Measurements from ENCODE around the gene CUL3. TPM values are rescaled to one million over a fixed set of nuclear protein-coding genes. Genes with fewer than 3 reads are reported as not detected.

CUL3 gene
- total and polyA plus RNA-seq, 2 experiments from 2014 or later: 86.0 to 125 TPM

GRCh38 chr2:224570328-224570993, 14.7 kb downstream of the CUL3 start:
- peak overlapping the region; percentile 5; the same call in 1 of the 2 replicates for H3K4me2 ChIP-seq
- H3K27me3 Mint-ChIP-seq (ENCODE audit: insufficient read depth, low read depth, poor library complexity): no peaks in the 10 kb centered on the region
- no peak overlapping the region for H3K27ac ChIP-seq (ENCODE audit: low read depth)
- peaks cover 100% of the 10 kb centered on the region for H3K79me2 ChIP-seq (replicated peaks; ENCODE audit: insufficient read depth)
- no peak for DNase-seq (ENCODE audit: low spot score)
- no peaks in the 10 kb centered on the region for H3K36me3 ChIP-seq (ENCODE audit: insufficient read depth)
- H3K4me3 Mint-ChIP-seq: 0 out of 3 replicates have a peak overlapping the region, but pooled peaks have one; percentile 12
- no peaks in the 10 kb centered on the region for H3K9me2 ChIP-seq (ENCODE audit: insufficient read depth)
- H3K27ac Mint-ChIP-seq: peak overlapping the region; percentile 49
- no peak overlapping the region for H3K4me3 ChIP-seq
- peaks cover 56% of the 10 kb centered on the region for H4K20me1 ChIP-seq (replicated peaks; ENCODE audit: insufficient read depth)
- H3K4me1 Mint-ChIP-seq: peaks cover 53% of the 10 kb centered on the region
- no peak for ATAC-seq
- H3F3A ChIP-seq (replicated peaks; ENCODE audit: low read depth): no peaks in the 10 kb centered on the region
- H3K27me3 ChIP-seq (ENCODE audit: insufficient read depth): no peaks in the 10 kb centered on the region
- no peak overlapping the region for H2AFZ ChIP-seq
- H3K36me3 Mint-ChIP-seq (ENCODE audit: low read depth): peaks cover 14% of the 10 kb centered on the region; the same call in 2 of the 3 replicates
- H3K9me3 Mint-ChIP-seq: no peaks in the 10 kb centered on the region
- H3K4me1 ChIP-seq (ENCODE audit: insufficient read depth): peaks cover 47% of the 10 kb centered on the region
- TF ChIP-seq EZH2 (IDR thresholded peaks at IDR 0.05; ENCODE audit: low read depth, unreplicated experiment) (no peak), CREB1 (CRISPR knock-in tag; IDR thresholded peaks at IDR 0.05; ENCODE audit: low read depth) (no peak), ZNF114 (CRISPR knock-in tag; IDR thresholded peaks at IDR 0.05) (no peak), STAT1 (IDR thresholded peaks at IDR 0.05; ENCODE audit: unreplicated experiment) (no peak), JUNB (IDR thresholded peaks at IDR 0.05; ENCODE audit: unreplicated experiment) (no peak), ZNF331 (CRISPR knock-in tag; IDR thresholded peaks at IDR 0.05; ENCODE audit: low read depth) (no peak), EZH2phosphoT487 (IDR thresholded peaks at IDR 0.05; ENCODE audit: unreplicated experiment) (no peak), POLR2AphosphoS5 (IDR thresholded peaks at IDR 0.05; ENCODE audit: low read depth) (no peak), NANOG (IDR thresholded peaks at IDR 0.05; ENCODE audit: borderline replicate concordance) (no peak)
- TF ChIP-seq, protein P1, sequence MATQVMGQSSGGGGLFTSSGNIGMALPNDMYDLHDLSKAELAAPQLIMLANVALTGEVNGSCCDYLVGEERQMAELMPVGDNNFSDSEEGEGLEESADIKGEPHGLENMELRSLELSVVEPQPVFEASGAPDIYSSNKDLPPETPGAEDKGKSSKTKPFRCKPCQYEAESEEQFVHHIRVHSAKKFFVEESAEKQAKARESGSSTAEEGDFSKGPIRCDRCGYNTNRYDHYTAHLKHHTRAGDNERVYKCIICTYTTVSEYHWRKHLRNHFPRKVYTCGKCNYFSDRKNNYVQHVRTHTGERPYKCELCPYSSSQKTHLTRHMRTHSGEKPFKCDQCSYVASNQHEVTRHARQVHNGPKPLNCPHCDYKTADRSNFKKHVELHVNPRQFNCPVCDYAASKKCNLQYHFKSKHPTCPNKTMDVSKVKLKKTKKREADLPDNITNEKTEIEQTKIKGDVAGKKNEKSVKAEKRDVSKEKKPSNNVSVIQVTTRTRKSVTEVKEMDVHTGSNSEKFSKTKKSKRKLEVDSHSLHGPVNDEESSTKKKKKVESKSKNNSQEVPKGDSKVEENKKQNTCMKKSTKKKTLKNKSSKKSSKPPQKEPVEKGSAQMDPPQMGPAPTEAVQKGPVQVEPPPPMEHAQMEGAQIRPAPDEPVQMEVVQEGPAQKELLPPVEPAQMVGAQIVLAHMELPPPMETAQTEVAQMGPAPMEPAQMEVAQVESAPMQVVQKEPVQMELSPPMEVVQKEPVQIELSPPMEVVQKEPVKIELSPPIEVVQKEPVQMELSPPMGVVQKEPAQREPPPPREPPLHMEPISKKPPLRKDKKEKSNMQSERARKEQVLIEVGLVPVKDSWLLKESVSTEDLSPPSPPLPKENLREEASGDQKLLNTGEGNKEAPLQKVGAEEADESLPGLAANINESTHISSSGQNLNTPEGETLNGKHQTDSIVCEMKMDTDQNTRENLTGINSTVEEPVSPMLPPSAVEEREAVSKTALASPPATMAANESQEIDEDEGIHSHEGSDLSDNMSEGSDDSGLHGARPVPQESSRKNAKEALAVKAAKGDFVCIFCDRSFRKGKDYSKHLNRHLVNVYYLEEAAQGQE (IDR thresholded peaks at IDR 0.05; ENCODE audit: unreplicated experiment): no peak
- TF ChIP-seq, protein P2, sequence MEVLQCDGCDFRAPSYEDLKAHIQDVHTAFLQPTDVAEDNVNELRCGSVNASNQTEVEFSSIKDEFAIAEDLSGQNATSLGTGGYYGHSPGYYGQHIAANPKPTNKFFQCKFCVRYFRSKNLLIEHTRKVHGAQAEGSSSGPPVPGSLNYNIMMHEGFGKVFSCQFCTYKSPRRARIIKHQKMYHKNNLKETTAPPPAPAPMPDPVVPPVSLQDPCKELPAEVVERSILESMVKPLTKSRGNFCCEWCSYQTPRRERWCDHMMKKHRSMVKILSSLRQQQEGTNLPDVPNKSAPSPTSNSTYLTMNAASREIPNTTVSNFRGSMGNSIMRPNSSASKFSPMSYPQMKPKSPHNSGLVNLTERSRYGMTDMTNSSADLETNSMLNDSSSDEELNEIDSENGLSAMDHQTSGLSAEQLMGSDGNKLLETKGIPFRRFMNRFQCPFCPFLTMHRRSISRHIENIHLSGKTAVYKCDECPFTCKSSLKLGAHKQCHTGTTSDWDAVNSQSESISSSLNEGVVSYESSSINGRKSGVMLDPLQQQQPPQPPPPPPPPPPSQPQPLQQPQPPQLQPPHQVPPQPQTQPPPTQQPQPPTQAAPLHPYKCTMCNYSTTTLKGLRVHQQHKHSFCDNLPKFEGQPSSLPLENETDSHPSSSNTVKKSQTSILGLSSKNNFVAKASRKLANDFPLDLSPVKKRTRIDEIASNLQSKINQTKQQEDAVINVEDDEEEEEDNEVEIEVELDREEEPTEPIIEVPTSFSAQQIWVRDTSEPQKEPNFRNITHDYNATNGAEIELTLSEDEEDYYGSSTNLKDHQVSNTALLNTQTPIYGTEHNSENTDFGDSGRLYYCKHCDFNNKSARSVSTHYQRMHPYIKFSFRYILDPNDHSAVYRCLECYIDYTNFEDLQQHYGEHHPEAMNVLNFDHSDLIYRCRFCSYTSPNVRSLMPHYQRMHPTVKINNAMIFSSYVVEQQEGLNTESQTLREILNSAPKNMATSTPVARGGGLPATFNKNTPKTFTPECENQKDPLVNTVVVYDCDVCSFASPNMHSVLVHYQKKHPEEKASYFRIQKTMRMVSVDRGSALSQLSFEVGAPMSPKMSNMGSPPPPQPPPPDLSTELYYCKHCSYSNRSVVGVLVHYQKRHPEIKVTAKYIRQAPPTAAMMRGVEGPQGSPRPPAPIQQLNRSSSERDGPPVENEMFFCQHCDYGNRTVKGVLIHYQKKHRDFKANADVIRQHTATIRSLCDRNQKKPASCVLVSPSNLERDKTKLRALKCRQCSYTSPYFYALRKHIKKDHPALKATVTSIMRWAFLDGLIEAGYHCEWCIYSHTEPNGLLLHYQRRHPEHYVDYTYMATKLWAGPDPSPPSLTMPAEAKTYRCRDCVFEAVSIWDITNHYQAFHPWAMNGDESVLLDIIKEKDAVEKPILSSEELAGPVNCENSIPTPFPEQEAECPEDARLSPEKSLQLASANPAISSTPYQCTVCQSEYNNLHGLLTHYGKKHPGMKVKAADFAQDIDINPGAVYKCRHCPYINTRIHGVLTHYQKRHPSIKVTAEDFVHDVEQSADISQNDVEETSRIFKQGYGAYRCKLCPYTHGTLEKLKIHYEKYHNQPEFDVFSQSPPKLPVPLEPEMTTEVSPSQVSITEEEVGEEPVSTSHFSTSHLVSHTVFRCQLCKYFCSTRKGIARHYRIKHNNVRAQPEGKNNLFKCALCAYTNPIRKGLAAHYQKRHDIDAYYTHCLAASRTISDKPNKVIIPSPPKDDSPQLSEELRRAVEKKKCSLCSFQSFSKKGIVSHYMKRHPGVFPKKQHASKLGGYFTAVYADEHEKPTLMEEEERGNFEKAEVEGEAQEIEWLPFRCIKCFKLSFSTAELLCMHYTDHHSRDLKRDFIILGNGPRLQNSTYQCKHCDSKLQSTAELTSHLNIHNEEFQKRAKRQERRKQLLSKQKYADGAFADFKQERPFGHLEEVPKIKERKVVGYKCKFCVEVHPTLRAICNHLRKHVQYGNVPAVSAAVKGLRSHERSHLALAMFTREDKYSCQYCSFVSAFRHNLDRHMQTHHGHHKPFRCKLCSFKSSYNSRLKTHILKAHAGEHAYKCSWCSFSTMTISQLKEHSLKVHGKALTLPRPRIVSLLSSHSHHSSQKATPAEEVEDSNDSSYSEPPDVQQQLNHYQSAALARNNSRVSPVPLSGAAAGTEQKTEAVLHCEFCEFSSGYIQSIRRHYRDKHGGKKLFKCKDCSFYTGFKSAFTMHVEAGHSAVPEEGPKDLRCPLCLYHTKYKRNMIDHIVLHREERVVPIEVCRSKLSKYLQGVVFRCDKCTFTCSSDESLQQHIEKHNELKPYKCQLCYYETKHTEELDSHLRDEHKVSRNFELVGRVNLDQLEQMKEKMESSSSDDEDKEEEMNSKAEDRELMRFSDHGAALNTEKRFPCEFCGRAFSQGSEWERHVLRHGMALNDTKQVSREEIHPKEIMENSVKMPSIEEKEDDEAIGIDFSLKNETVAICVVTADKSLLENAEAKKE (CRISPR knock-in tag; IDR thresholded peaks at IDR 0.05): no peak
- TF ChIP-seq, protein P3, sequence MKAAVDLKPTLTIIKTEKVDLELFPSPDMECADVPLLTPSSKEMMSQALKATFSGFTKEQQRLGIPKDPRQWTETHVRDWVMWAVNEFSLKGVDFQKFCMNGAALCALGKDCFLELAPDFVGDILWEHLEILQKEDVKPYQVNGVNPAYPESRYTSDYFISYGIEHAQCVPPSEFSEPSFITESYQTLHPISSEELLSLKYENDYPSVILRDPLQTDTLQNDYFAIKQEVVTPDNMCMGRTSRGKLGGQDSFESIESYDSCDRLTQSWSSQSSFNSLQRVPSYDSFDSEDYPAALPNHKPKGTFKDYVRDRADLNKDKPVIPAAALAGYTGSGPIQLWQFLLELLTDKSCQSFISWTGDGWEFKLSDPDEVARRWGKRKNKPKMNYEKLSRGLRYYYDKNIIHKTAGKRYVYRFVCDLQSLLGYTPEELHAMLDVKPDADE (IDR thresholded peaks at IDR 0.05): no peak
- TF ChIP-seq, protein P4, sequence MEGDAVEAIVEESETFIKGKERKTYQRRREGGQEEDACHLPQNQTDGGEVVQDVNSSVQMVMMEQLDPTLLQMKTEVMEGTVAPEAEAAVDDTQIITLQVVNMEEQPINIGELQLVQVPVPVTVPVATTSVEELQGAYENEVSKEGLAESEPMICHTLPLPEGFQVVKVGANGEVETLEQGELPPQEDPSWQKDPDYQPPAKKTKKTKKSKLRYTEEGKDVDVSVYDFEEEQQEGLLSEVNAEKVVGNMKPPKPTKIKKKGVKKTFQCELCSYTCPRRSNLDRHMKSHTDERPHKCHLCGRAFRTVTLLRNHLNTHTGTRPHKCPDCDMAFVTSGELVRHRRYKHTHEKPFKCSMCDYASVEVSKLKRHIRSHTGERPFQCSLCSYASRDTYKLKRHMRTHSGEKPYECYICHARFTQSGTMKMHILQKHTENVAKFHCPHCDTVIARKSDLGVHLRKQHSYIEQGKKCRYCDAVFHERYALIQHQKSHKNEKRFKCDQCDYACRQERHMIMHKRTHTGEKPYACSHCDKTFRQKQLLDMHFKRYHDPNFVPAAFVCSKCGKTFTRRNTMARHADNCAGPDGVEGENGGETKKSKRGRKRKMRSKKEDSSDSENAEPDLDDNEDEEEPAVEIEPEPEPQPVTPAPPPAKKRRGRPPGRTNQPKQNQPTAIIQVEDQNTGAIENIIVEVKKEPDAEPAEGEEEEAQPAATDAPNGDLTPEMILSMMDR (conservative IDR thresholded peaks at IDR 0.05; ENCODE audit: low read depth in 2 of 2): no peak

Measured in GM23338 (cell line).